K562 (cell line): ENCODE measurements around the gene WDR91. TPM values are rescaled to one million over a fixed set of nuclear protein-coding genes. Genes with fewer than 3 reads are reported as not detected.

Experiments
- E2F3 ChIP-seq: fragments of 250-450 bp; sonication (Bioruptor Pico); IDR thresholded peaks from 2 replicates; pipeline ENCODE4 v1.4.0; 2020; ENCODE audit warnings: mild to moderate bottlenecking
- ETV6 ChIP-seq, 3 experiments: fragments of 150-350 bp in 1 of 3; sonication (generic) in 1 of 3; formaldehyde crosslinking in 1 of 3; IDR thresholded peaks; 2 replicates each; pipeline versions ENCODE4 v1.6.1 to v1.8.0; 2014 to 2022; ENCODE audit warnings: borderline replicate concordance in 2 of 3, low read depth in 2 of 3, antibody characterized with exemption in 1 of 3, low read length in 1 of 3, mild to moderate bottlenecking in 1 of 3, missing genetic modification reagents in 1 of 3
- FOXM1 ChIP-seq, 2 experiments: fragments of 450-650 bp in 1 of 2; sonication (generic) in 1 of 2; formaldehyde crosslinking in 1 of 2; IDR thresholded peaks; 2 replicates each; pipeline versions ENCODE4 v1.6.1 to v1.9.0; 2017 to 2022; ENCODE audit warnings: low read depth in 2 of 2, mild to moderate bottlenecking in 2 of 2, missing genetic modification reagents in 1 of 2, moderate library complexity in 1 of 2
- HMBOX1 ChIP-seq: sonication (generic); IDR thresholded peaks from 2 replicates; pipeline ENCODE4 v1.6.1; 2016
- ID3 ChIP-seq, 2 experiments: fragments of 250-450 bp in 1 of 2; fragments of 450-650 bp in 1 of 2; sonication (Bioruptor Pico) in 1 of 2; IDR thresholded peaks; 2 replicates each; pipeline versions ENCODE4 v1.6.1 to v1.8.0; 2016 to 2021; ENCODE audit warnings: mild to moderate bottlenecking in 2 of 2, moderate library complexity in 2 of 2, missing compliant biosample characterization in 1 of 2, missing genetic modification characterization in 1 of 2
- L3MBTL2 ChIP-seq: fragments of 450-650 bp; IDR thresholded peaks from 2 replicates; pipeline ENCODE4 v1.6.1; 2016; ENCODE audit warnings: mild to moderate bottlenecking, moderate library complexity
- NONO ChIP-seq, 2 experiments: fragments of 200-400 bp in 1 of 2; fragments of 450-650 bp in 1 of 2; formaldehyde crosslinking in 1 of 2; IDR thresholded peaks; 2 replicates each; pipeline ENCODE4 v1.6.1; 2017; ENCODE audit warnings: low read depth in 2 of 2, mild to moderate bottlenecking in 2 of 2, moderate library complexity in 2 of 2, low read length in 1 of 2
- RBM17 ChIP-seq: fragments of 200-400 bp; formaldehyde crosslinking; IDR thresholded peaks from 2 replicates; pipeline ENCODE4 v1.6.1; 2017; ENCODE audit warnings: low read depth, mild to moderate bottlenecking, low read length, borderline replicate concordance
- RHOXF2B ChIP-seq: fragments of 250-450 bp; sonication (Bioruptor Pico); conservative IDR thresholded peaks from 2 replicates; pipeline ENCODE4 v1.5.1; 2021
- RNF2 ChIP-seq: sonication (generic); IDR thresholded peaks from 2 replicates; pipeline ENCODE4 v1.6.1; 2016
- SNAPC5 ChIP-seq: fragments of 250-450 bp; sonication (Bioruptor Pico); IDR thresholded peaks from 2 replicates; pipeline ENCODE4 v1.8.0; 2021; ENCODE audit warnings: moderate library complexity, mild to moderate bottlenecking, inconsistent platforms
- UBTF ChIP-seq, 2 experiments: IDR thresholded peaks; 2 replicates each; pipeline ENCODE4 v1.6.1; 2012; ENCODE audit warnings: improper control_type of control experiment in 2 of 2, low read depth in 2 of 2, low read length in 2 of 2, borderline replicate concordance in 1 of 2
- ZBTB5 ChIP-seq: fragments of 450-650 bp; IDR thresholded peaks from 2 replicates; pipeline ENCODE4 v1.6.1; 2017; ENCODE audit warnings: antibody characterized with exemption
- ZFP30 ChIP-seq: fragments of 250-450 bp; sonication (Bioruptor Pico); IDR thresholded peaks from 2 replicates; pipeline ENCODE4 v1.8.0; 2022; ENCODE audit warnings: moderate library complexity, mild to moderate bottlenecking, inconsistent platforms, borderline replicate concordance
- ZFX ChIP-seq: sonication (generic); formaldehyde crosslinking; IDR thresholded peaks from 2 replicates; pipeline ENCODE4 v1.8.0; 2022; ENCODE audit warnings: mild to moderate bottlenecking, missing genetic modification reagents, moderate library complexity
- ZNF197 ChIP-seq: fragments of 200-800 bp; sonication (Bioruptor generic); IDR thresholded peaks from 2 replicates; pipeline ENCODE4 v1.6.1; 2016; ENCODE audit warnings: low read depth, missing genetic modification characterization, missing compliant biosample characterization
- ZNF583 ChIP-seq: fragments of 250-450 bp; sonication (Bioruptor Pico); IDR thresholded peaks from 2 replicates; pipeline ENCODE4 v1.4.0; 2020
- ZNF586 ChIP-seq: fragments of 450-650 bp; formaldehyde crosslinking; conservative IDR thresholded peaks from 2 replicates; pipeline ENCODE4 v1.4.0; 2020; ENCODE audit warnings: mild to moderate bottlenecking, moderate library complexity
- ZNF589 ChIP-seq: fragments of 200-800 bp; sonication (Bioruptor generic); IDR thresholded peaks from 2 replicates; pipeline ENCODE4 v1.6.1; 2016; ENCODE audit warnings: low read depth, missing genetic modification characterization, missing compliant biosample characterization
- ZNF830 ChIP-seq: fragments of 250-450 bp; sonication (Bioruptor Pico); IDR thresholded peaks from 2 replicates; pipeline ENCODE4 v1.5.0; 2021; ENCODE audit warnings: mild to moderate bottlenecking
- polyA plus RNA-seq, 8 experiments: library from polyadenylated mRNA; depleted of rRNA in 4 of 8; stranded (reverse) in 5 of 8; unstranded in 3 of 8; fragments of >200 nt; fragmentation: Nextera tagmentation in 2 of 8; fragmentation: Illumina TruSeq in 1 of 8; extraction: Ambion mirVana in 2 of 8; extraction: Trizol in 1 of 8; gene quantifications; 2 replicates each; pipeline versions ENCODE4 v1.2.1 to v1.2.3, GENCODE V29; 2011 to 2014; ENCODE audit warnings: inconsistent platforms in 1 of 8, missing spikeins in 1 of 8
- total RNA-seq, 7 experiments: library from RNA; depleted of rRNA in 6 of 7; stranded (reverse); fragments of >200 nt in 6 of 7; fragmentation: Illumina TruSeq in 2 of 7; extraction: Trizol in 2 of 7; gene quantifications; 2 replicates each; pipeline versions ENCODE4 v1.2.1 to v1.2.3, GENCODE V29; 2011 to 2021; ENCODE audit warnings: low replicate concordance in 1 of 7

Gene WDR91
- total and polyA plus RNA-seq, 9 of the 15 experiments (the other 6 are each of a cell fraction or from before 2014, with no cell fraction given), result 1.9 to 18.2 (median 9.8) TPM

- no peak for TF ChIP-seq ZBTB5
- no peak for TF ChIP-seq ZFP30
- no peak for TF ChIP-seq UBTF (IDR thresholded peaks at IDR 0.05; ENCODE audit: borderline replicate concordance in 1 of 2, low read depth in 2 of 2, low read length in 2 of 2)
- 0 out of 2 replicates have a peak, but pooled peaks have one; percentile 21 for TF ChIP-seq E2F3 (CRISPR knock-in tag)
- TF ChIP-seq ZNF583 (CRISPR knock-in tag), result 0 out of 2 replicates have a peak, but pooled peaks have one; percentile 40
- peak; percentile 67 for TF ChIP-seq FOXM1 (IDR thresholded peaks at IDR 0.05; ENCODE audit: low read depth)
- TF ChIP-seq FOXM1 (CRISPR knock-in tag; IDR thresholded peaks at IDR 0.05; ENCODE audit: low read depth), result 0 out of 2 replicates have a peak, but pooled peaks have one; percentile 60
- TF ChIP-seq NONO (IDR thresholded peaks at IDR 0.05; ENCODE audit: low read depth in 2 of 2, low read length in 1 of 2), result peak in 1 of 2 experiments; percentile 73; a peak in 2 of 4 replicates
- no peak for TF ChIP-seq SNAPC5 (CRISPR knock-in tag)
- no peak for TF ChIP-seq RBM17
- no peak for TF ChIP-seq ZNF586 (CRISPR knock-in tag)
- TF ChIP-seq RNF2, result peak; percentile 81
- 0 out of 2 replicates have a peak, but pooled peaks have one; percentile 36 for TF ChIP-seq ZNF830 (CRISPR knock-in tag)
- TF ChIP-seq ZFX (CRISPR knock-in tag), result 0 out of 2 replicates have a peak, but pooled peaks have one; percentile 21
- 0 out of 2 replicates have a peak, but pooled peaks have one; percentile 20 for TF ChIP-seq ZNF197 (CRISPR knock-in tag)
- TF ChIP-seq ETV6 (IDR thresholded peaks at IDR 0.05; ENCODE audit: borderline replicate concordance in 1 of 2, low read depth in 2 of 2, low read length in 1 of 2), result peak in 1 of 2 experiments; percentile 89; a peak in 2 of 4 replicates
- no peak for TF ChIP-seq ETV6 (CRISPR knock-in tag; IDR thresholded peaks at IDR 0.05; ENCODE audit: borderline replicate concordance)
- TF ChIP-seq HMBOX1, result no peak
- peak; percentile 85 for TF ChIP-seq ZNF589 (CRISPR knock-in tag)
- peak; percentile 66 for TF ChIP-seq L3MBTL2
- no peak for TF ChIP-seq RHOXF2B (CRISPR knock-in tag)
- TF ChIP-seq ID3 (CRISPR knock-in tag; IDR thresholded peaks at IDR 0.05), result no peak
- peak; percentile 88 for TF ChIP-seq ID3 (tag; IDR thresholded peaks at IDR 0.05)
These were observed 51.0 kb downstream of the WDR91 start (continued) for GRCh38 chr7:135160098-135160857.
